HG02798 (cell line): ENCODE data around the gene PDZRN4.

Experiments
- ATAC-seq: cut with Tn5 transposase; IDR thresholded peaks from one replicate; pipeline ENCODE4 v1.9.1; 2021; ENCODE audit warnings: mild to moderate bottlenecking; ENCODE audit not compliant: unreplicated experiment, poor library complexity

PDZRN4 gene

GRCh38 chr12:41439801-41440200 is 251.7 kb downstream of the PDZRN4 start:
- peak; percentile 41 for ATAC-seq

- ATAC-seq, result peak; percentile 43
Measured at GRCh38 chr12:41441180-41441579, 253.1 kb downstream of the PDZRN4 start.

DNA sequence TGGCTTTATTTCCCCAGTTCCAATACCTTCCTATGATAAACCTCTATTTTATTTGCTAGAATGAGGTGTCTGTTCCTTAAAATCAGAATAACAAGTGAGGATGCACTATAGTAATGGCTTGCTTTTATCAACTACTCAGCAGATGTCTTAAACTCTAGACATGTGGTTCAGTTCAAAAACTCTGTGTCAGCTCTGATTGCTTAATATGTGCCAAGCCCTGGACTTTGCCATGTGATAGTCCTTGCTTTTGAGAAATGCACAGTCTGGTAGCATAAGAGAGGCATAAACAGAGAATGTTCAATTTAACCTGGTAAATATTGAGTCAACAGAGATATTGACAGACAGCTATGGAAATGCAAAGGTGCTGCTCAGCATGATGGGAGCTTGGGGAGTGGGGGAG is 254.8 kb downstream of the PDZRN4 start:
- no peak for ATAC-seq

GRCh38 chr12:41443690-41444089 is 255.6 kb downstream of the PDZRN4 start:
- no peak for ATAC-seq

GRCh38 chr12:41452838-41453407 is 264.8 kb downstream of the PDZRN4 start:
- ATAC-seq, result no peak

DNA sequence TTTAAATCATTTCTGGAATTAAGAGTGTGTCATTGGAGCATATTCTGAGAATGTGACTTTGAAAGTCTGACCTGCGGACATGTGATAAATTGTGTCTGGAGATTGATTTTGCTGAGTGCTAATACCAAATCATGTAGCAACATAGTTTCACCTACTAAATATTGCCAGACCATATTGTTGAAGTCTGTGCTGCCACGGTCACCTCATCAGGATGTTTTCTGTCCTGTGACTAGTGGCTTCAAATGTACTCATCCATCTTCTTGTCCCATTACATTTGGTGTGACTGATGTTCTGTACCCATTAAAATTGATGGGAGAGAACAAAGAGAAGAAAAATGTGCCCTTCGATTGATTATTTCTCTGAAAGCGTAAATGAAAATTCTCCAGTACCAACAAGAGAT is 265.3 kb downstream of the PDZRN4 start:
- ATAC-seq, result no peak

DNA sequence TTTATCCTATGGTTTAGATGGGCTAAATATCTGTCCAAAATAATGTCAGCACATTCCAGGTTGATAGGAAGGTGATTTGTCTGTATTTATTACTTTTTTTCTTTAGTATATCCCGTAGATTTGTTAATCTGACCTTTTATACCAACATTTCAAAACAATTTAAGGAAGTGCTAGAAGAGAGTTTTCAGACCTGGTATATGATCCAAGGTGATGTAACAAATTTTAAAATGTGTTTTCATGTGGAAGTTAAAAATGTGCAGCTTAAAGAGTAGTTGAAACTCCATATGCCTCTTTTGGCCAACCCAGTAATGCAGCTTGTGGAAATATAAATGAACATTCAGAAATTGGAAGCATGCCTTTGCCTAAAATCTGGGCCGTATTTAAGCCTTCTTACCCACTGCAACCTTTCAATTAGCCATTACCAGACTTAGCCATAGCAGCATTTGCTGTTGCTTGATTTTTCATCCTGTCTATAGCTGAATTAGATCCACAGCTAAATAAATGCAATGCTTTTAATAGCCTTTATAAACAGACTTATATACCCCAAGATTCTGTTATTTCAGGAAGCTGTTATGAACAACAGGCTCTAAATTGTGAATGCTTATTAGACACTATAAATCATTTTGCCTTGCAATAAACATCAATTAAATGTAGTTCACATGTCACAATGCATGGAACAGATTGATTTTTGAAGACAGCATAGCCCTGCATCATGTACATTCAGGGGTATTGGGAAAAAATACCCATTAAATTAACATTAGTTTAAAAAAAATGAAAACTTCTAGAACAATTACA is 271.2 kb downstream of the PDZRN4 start:
- no peak for ATAC-seq

DNA sequence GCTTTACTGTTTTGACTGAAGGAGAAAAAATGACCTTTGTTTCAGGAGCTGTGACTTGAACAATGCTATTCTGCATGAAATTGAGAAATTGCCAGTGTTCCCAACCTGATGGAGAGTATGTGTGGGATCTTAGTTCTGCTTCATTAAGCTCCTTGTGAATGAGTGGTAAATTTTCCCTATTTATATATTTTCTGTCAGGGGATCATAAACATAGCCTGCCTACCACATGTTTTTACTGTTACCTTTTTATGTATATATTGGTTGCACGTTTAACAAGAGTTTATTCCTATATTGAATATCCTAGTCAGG is 271.7 kb downstream of the PDZRN4 start:
- no peak for ATAC-seq

- ATAC-seq, result no peak
Measured at GRCh38 chr12:41460906-41461305, 272.8 kb downstream of the PDZRN4 start.

DNA sequence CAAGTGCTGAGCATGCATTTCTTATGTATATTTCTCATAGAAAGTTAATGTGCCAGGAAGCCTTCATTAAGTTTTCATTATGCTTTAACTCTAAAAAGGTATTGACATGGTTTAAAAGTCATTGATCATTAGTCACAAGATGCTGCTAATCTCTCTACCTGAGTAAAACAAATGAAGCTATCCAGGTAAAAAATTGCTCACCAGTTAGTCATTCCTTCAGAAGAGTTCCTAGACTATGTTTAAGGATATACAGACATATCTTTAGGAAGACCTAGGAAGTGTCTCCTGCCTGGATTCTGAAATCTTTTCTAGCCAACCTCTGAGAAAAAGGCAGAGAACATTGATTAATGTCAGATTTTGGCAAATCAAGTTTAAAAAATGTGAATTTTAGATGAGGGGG is 274.2 kb downstream of the PDZRN4 start:
- ATAC-seq, result no peak

DNA sequence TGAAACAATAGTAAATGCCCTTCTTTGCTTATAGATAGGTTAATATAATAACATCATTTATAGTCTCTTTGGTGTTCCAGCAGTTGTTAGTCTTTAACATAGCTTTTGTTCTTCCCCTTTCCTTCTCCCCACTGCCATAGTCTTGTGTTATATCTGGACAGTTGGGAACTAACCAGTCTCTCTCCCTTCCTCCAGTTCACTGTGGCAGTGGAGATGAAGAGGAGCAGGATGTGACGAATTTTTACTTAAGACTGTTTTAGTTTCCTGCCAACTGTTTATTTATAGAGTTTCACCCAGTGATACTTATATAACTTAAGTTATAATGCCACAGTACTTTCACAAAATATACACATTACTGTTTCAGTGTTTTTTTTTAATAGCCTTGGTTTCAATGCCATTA is 277.4 kb downstream of the PDZRN4 start:
- ATAC-seq, result no peak

DNA sequence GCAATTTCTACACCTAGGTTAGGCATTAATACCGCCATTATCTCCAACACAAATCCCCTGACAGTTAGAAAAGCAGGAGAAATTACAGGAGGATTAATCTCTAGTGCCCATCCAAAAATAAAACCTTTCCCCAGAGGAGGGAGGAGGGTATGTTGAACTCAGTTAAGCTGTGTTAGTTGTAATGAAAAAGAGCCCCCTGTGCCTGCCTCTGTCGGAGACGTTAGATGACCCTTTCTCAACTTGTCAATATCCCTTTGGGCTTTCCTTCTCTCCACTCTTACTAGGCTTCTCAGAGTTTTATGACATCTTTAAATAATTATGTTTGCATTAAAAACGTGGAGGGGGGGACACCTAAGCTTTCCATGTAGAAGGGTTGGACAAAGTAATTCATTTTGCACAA is 278.2 kb downstream of the PDZRN4 start:
- ATAC-seq, result no peak

DNA sequence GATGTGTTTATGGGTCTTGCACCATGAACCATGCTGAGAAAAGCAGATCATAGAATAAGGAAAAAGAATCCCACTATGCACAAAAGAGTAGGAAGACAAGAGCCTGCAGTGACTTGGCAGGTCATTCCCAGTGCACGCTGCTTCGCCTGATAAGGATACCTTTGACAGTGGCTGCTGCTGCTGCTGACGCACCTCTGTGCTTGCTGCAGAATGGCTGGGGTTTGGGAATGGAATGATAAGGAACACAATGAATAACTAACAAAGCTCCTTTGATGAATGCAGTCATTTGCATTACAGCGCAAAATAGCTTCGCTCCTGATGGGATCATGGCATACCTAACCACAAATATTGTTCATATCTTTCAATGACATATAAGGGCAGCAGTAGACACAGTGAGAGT is 278.7 kb downstream of the PDZRN4 start:
- no peak for ATAC-seq

GRCh38 chr12:41467591-41468325 is 279.6 kb downstream of the PDZRN4 start:
- ATAC-seq, result no peak

GRCh38 chr12:41468341-41468740 is 280.2 kb downstream of the PDZRN4 start:
- no peak for ATAC-seq

GRCh38 chr12:41468756-41469155 is 280.6 kb downstream of the PDZRN4 start:
- ATAC-seq, result no peak

DNA sequence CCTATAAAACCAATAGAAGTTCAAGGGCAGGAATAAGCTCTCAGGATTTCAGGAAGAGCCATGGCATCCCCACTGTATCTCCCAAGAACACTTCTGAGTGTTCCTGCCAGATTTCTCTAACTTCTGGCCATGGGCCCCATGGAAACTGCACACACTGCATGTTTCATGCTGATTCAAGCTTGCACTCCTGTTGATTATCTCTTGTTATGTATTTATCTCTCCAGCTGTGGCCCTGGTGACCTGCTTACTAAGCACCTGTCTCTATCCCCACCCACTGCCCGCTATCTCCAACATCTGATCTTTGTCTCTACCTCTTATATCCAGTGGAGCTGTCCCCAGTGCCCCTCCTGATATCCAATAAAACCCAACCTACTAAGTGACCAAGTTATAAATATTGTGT is 285.3 kb downstream of the PDZRN4 start:
- ATAC-seq, result no peak

DNA sequence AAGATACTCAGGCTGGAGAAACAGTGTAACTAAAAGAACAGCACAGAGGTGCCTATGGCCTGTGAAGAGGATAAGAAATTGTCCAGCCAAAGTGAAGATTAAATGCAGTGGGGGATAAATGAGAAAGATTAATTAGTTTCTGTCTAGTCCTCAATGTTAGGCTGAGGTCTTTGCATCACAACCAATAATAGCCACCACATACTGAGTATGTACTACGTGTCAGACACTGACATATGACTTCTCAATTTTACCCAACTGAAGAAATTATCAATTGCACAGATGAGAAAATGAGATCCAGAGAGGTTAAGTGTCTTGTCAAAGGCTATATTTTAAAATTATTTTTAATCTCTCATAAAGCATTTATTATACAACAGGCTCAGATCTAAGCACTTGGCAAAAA is 285.9 kb downstream of the PDZRN4 start:
- no peak for ATAC-seq

DNA sequence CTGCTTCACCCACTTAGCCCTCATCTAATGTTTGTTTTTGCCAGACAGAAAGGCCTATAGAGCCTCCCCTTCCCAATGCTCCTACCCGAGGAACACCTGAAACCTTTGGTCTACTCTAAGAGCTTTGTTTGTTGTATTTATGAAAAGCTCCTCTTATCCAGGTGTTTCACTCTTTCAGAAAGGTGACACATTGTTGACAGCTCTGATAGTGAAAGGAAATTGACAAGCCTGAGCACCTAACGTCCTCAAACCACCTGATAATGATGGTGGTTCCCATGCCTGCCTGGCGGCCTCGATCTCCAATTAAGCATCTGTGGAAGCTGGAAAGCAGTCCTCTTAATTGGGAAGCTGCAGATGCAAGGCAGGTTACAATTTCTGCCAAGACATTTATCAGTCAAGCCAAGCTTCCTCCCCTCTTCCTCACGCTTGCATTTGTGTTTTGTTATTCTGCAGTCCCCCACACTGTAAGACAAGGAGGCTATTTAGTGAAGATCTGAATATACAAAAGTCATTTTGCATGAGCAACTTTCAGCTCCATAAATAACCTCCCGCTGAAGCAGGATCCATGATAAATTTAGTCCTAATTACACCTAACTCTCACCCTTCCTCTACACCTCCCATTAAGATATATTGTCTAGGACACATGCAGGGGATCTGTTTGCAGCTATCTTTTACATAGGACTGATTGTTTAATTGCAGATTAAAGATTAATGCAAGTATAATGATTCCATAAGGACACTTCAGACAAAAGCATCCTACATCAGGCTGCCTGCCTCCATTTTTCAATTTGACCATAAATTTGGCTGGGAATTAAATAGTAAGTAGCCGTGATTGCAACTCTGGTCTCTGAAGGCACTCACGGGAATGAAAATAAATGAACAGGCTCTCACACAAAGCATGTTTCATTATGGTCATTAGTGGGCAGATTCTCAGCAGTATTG is 288.6 kb downstream of the PDZRN4 start:
- ATAC-seq, result no peak

GRCh38 chr12:41479426-41479825 is 291.3 kb downstream of the PDZRN4 start:
- ATAC-seq, result no peak

DNA sequence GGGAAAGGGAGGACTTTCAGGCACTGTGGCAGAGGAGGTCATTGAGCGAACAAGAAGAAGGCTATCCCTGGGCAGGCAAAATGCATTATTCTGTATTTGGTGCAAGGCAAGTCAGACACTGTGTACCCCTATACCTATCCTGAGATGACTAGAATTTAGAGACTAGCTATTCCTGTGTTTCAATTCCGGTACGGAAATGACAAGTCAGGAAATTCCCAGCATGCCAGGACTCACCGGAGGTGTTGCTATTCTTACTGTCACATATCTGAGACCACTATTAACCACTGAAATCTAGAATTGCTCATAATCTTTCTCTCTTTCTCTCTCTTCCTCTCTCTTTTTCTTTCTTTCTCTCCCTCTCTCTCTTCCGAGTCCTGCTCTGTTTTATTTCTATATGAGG is 297.1 kb downstream of the PDZRN4 start:
- ATAC-seq, result peak; percentile 60
